Measurements from ENCODE around the gene ZNF827.
"Not testable (repeated sequence)": the region's sequence is repeated elsewhere in the genome, so short reads cannot be mapped to it uniquely, and the experiment has no call there.

The ZNF827 gene

GRCh38 chr4:145861336-145862318 is 77.0 kb downstream of the ZNF827 start:
- DNase-seq = no peak

- DNase-seq = no peak
Measured at GRCh38 chr4:145860897-145861296, 77.7 kb downstream of the ZNF827 start.

GRCh38 chr4:145860446-145860845 is 78.2 kb downstream of the ZNF827 start:
- DNase-seq = no peak

- DNase-seq = no peak
Measured at GRCh38 chr4:145859926-145860325, 78.7 kb downstream of the ZNF827 start.

GRCh38 chr4:145859426-145859825 is 79.2 kb downstream of the ZNF827 start:
- no peak for DNase-seq

GRCh38 chr4:145852256-145852839 is 86.3 kb downstream of the ZNF827 start:
- DNase-seq = no peak

- no peak for DNase-seq
Measured at GRCh38 chr4:145851511-145852201, 87.0 kb downstream of the ZNF827 start.

- DNase-seq = no peak
Measured at GRCh38 chr4:145847764-145848163, 90.9 kb downstream of the ZNF827 start.

GRCh38 chr4:145845118-145845517 is 93.5 kb downstream of the ZNF827 start:
- DNase-seq = no peak

- no peak for DNase-seq
Measured at GRCh38 chr4:145843639-145844038, 95.0 kb downstream of the ZNF827 start.

GRCh38 chr4:145843148-145843547 is 95.5 kb downstream of the ZNF827 start:
- DNase-seq = no peak

GRCh38 chr4:145842224-145842887 is 96.3 kb downstream of the ZNF827 start:
- no peak for DNase-seq

- no peak for DNase-seq
Measured at GRCh38 chr4:145840801-145841200, 97.8 kb downstream of the ZNF827 start.

GRCh38 chr4:145840162-145840768 is 98.4 kb downstream of the ZNF827 start:
- DNase-seq = peak; percentile 6

GRCh38 chr4:145839151-145839550 is 99.5 kb downstream of the ZNF827 start:
- no peak for DNase-seq

- not testable (repeated sequence) for DNase-seq
Measured at GRCh38 chr4:145832384-145832783, 106.2 kb downstream of the ZNF827 start.

- DNase-seq = no peak
Measured at GRCh38 chr4:145830699-145831098, 107.9 kb downstream of the ZNF827 start.

- DNase-seq = no peak
Measured at GRCh38 chr4:145829629-145830395, 108.8 kb downstream of the ZNF827 start.

GRCh38 chr4:145828802-145829485 is 109.7 kb downstream of the ZNF827 start:
- DNase-seq = no peak

- DNase-seq = no peak
Measured at GRCh38 chr4:145827885-145828284, 110.7 kb downstream of the ZNF827 start.

GRCh38 chr4:145825255-145825654 is 113.4 kb downstream of the ZNF827 start:
- no peak for DNase-seq

Data from NCI-H2227 treated with DMSO at 0.1 percent for 48 hours (cell line).